ENCODE measurements around the gene DMRT1. TPM values are rescaled to one million over a fixed set of nuclear protein-coding genes. Genes with fewer than 3 reads are reported as not detected.
"Not testable (repeated sequence)": the region's sequence is repeated elsewhere in the genome, so short reads cannot be mapped to it uniquely, and the experiment has no call there.

The DMRT1 gene
- total and polyA plus RNA-seq, 2 donors from 2014 or later = not detected

DNA sequence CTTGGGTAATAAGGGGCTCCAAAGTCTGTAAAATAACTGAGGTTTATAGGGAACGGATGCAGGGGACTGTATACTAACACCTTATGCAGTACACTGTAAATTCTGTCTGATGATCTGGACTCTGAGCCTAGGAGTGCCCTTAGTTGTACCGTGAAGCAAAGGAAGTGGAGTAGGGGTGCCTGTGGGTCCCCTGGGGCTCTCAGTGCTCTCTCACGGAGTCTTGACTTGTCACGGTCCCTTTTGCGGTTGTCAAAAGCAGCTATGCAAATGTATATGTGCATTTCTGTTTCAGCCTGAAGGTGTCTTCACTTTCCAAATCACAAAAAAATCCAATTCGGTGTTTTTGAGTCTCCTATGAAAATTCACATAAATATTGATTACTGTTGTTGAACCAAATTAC is 17.8 kb downstream of the DMRT1 start:
- no peak overlapping the region for H3K27ac ChIP-seq (ENCODE audit: low read depth in 2 of 2, low read length in 2 of 2)

DNA sequence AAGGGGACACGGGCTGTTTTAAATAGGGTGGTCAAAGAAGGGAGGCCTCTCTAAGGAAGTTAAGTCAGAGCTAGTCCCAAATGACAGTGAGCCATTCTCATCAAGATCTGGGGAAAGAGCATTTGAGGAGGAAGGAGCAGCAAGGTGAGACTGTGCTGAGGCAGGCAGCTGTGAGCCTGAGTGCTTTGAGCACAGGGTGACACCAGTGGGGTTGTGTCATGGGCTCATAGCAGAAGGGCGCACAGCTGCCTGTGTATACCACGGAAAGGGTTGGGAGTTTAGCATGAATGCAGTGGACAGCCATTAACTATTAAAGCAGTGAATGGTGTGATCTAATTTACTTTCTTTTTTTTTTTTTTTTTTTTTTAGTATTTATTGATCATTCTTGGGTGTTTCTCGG is 19.2 kb downstream of the DMRT1 start:
- no peaks in the 10 kb centered on the region for H3K4me1 ChIP-seq (ENCODE audit: control insufficient read depth in 2 of 3, insufficient read depth in 2 of 3, low read depth in 1 of 3, low read length in 3 of 3)
- intact Hi-C loops (cut with DNase I) = no loop called here
- no peak for FAIRE-seq
- H3K9ac ChIP-seq (ENCODE audit: low read length in 3 of 3) = no peak overlapping the region
- H3K27ac ChIP-seq (ENCODE audit: low read depth in 2 of 2, low read length in 2 of 2) = no peak overlapping the region
- H3K4me3 ChIP-seq (ENCODE audit: low read length in 3 of 3) = no peak overlapping the region
- no peak for DNase-seq
- no peaks in the 10 kb centered on the region for H3K36me3 ChIP-seq (ENCODE audit: control insufficient read depth in 2 of 3, insufficient read depth in 3 of 3, low read length in 3 of 3)
- no peaks in the 10 kb centered on the region for H3K27me3 ChIP-seq (ENCODE audit: control insufficient read depth, insufficient read depth, low read length)
- no peaks in the 10 kb centered on the region for H3K9me3 ChIP-seq (ENCODE audit: control insufficient read depth in 2 of 3, insufficient read depth in 1 of 3, low read length in 3 of 3)
- TF ChIP-seq, protein P1, sequence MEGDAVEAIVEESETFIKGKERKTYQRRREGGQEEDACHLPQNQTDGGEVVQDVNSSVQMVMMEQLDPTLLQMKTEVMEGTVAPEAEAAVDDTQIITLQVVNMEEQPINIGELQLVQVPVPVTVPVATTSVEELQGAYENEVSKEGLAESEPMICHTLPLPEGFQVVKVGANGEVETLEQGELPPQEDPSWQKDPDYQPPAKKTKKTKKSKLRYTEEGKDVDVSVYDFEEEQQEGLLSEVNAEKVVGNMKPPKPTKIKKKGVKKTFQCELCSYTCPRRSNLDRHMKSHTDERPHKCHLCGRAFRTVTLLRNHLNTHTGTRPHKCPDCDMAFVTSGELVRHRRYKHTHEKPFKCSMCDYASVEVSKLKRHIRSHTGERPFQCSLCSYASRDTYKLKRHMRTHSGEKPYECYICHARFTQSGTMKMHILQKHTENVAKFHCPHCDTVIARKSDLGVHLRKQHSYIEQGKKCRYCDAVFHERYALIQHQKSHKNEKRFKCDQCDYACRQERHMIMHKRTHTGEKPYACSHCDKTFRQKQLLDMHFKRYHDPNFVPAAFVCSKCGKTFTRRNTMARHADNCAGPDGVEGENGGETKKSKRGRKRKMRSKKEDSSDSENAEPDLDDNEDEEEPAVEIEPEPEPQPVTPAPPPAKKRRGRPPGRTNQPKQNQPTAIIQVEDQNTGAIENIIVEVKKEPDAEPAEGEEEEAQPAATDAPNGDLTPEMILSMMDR (IDR thresholded peaks at IDR 0.05; ENCODE audit: borderline replicate concordance, extremely low read depth, insufficient read depth) = no peak

More for the DNA sequence above, 17.8 kb downstream of the DMRT1 start:
- Histone ChIP-seq H3K36me3 (ENCODE audit: control insufficient read depth in 2 of 3, insufficient read depth in 3 of 3, low read length in 3 of 3) (no peaks in the 10 kb centered on the region), H3K4me3 (ENCODE audit: low read length in 3 of 3) (no peak overlapping the region), H3K4me1 (ENCODE audit: control insufficient read depth in 2 of 3, insufficient read depth in 2 of 3, low read depth in 1 of 3, low read length in 3 of 3) (no peaks in the 10 kb centered on the region), H3K9ac (ENCODE audit: low read length in 3 of 3) (no peak overlapping the region), H3K9me3 (ENCODE audit: control insufficient read depth in 2 of 3, insufficient read depth in 1 of 3, low read length in 3 of 3) (no peaks in the 10 kb centered on the region), H3K27me3 (ENCODE audit: control insufficient read depth, insufficient read depth, low read length) (no peaks in the 10 kb centered on the region)
- DNase-seq (no peak), FAIRE-seq (no peak)
- TF ChIP-seq, protein P1 (IDR thresholded peaks at IDR 0.05; ENCODE audit: borderline replicate concordance, extremely low read depth, insufficient read depth) = no peak
- intact Hi-C loops (cut with DNase I) = no loop called here

DNA sequence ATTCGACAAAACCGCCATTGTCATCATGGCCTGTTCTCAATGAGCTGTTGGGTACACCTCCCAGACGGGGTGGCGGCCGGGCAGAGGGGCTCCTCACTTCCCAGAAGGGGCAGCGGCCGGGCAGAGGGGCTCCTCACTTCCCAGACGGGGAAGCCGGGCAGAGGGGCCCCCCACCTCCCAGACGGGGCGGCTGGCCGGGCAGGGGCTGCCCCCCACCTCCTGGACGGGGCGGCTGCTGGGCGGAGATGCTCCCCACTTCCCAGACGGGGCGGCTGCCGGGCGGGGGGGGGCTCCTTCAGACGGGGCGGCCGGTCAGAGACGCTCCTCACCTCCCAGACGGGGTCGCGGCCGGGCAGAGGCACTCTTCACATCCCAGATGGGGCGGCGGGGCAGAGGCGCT is 20.0 kb downstream of the DMRT1 start:
- FAIRE-seq; H3K27ac ChIP-seq (ENCODE audit: low read depth in 2 of 2, low read length in 2 of 2); H3K4me3 ChIP-seq (ENCODE audit: low read length in 3 of 3); DNase-seq; H3K4me1 ChIP-seq (ENCODE audit: control insufficient read depth in 2 of 3, insufficient read depth in 2 of 3, low read depth in 1 of 3, low read length in 3 of 3); H3K27me3 ChIP-seq (ENCODE audit: control insufficient read depth, insufficient read depth, low read length); H3K9ac ChIP-seq (ENCODE audit: low read length in 3 of 3); H3K9me3 ChIP-seq (ENCODE audit: control insufficient read depth in 2 of 3, insufficient read depth in 1 of 3, low read length in 3 of 3); intact Hi-C loops (cut with DNase I); H3K36me3 ChIP-seq (ENCODE audit: control insufficient read depth in 2 of 3, insufficient read depth in 3 of 3, low read length in 3 of 3): not testable (repeated sequence)

DNA sequence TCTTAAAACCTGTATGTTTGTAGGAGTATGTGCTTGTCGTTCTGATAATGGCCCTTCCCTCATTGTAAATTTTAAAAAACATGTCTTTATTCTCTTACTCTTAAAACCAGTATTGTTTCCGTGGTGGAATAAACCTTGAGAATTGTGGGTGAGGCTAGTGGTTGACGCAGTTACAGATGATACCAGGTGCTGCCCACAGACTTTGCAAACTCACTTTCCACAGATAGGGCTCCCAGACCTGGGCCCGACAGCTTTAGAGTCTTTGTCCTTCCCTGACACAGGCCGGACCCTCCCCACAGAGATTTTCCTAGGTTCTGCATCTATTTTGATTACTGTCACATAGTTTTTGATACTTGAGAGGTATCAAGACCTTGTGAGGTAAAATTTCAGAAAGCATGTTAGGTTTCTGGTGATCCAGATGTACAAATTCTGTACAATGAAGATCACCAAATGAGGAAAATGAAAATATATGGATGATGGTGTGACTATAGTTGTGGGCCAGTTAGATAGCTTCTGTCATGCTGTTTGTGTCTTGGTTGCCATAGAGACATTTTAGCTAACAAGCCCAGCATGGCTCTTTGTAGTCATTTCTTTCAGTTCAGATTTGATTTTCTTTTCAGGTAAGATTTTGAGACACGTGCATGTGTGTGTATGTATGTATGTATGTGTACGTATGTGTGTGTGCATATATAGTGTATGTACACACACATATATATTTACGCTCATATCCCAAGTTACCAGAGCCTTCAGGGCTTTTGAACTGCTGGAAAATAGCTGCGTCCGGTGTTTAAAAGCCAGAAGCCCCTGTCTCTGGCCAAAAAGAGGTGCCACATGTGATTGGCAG is 33.8 kb downstream of the DMRT1 start:
- Histone ChIP-seq H3K9me3 (ENCODE audit: control insufficient read depth in 2 of 3, insufficient read depth in 1 of 3, low read length in 3 of 3) (no peaks in the 10 kb centered on the region), H3K9ac (ENCODE audit: low read length in 3 of 3) (no peak overlapping the region), H3K36me3 (ENCODE audit: control insufficient read depth in 2 of 3, insufficient read depth in 3 of 3, low read length in 3 of 3) (no peaks in the 10 kb centered on the region), H3K27me3 (ENCODE audit: control insufficient read depth, insufficient read depth, low read length) (no peaks in the 10 kb centered on the region), H3K27ac (ENCODE audit: low read depth in 2 of 2, low read length in 2 of 2) (no peak overlapping the region), H3K4me1 (ENCODE audit: control insufficient read depth in 2 of 3, insufficient read depth in 2 of 3, low read depth in 1 of 3, low read length in 3 of 3) (no peaks in the 10 kb centered on the region), H3K4me3 (ENCODE audit: low read length in 3 of 3) (no peak overlapping the region)
- TF ChIP-seq, protein P1 (IDR thresholded peaks at IDR 0.05; ENCODE audit: borderline replicate concordance, extremely low read depth, insufficient read depth) = no peak
- no peak for DNase-seq
- no peak for FAIRE-seq
- intact Hi-C loops (cut with DNase I) = no loop called here
